Upper lobe of left lung (tissue), 4 donors: ENCODE measurements around the gene GNG11.

Experiments
- POLR2AphosphoS5 ChIP-seq, 2 donors: sonication (generic); formaldehyde crosslinking; IDR thresholded peaks; one replicate each; pipeline ENCODE4 v1.5.1; 2017; ENCODE audit warnings: antibody characterized with exemption in 2 of 2
- TF ChIP-seq, protein P1 (sequence below), 6 experiments: fragments of 450-650 bp in 4 of 6; fragments of 200-600 bp in 2 of 6; sonication (generic) in 2 of 6; IDR thresholded peaks; one replicate each; pipeline ENCODE4 v1.5.1; 2016 to 2019; ENCODE audit warnings: antibody characterized with exemption in 6 of 6

DNA sequence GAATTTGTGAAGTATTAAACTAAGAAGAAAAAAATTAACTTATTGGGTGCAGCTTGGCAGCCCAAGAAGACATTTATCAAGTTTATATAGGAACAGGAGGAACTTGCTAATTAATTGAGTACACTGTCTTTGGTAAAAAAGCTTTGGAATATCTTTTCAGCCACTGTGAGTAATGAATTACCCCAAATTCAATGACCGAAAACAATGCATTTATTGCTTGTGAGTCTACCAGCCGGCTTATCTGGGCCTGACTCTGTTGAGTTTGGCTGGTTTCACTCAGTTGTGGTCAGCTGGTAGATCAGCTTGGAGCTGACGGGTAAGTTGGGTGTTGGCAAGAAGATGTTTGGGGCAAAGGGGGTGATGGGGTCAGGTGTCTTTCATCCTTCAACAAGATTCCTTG is 11.6 kb downstream of the GNG11 start:
- TF ChIP-seq, protein P1, sequence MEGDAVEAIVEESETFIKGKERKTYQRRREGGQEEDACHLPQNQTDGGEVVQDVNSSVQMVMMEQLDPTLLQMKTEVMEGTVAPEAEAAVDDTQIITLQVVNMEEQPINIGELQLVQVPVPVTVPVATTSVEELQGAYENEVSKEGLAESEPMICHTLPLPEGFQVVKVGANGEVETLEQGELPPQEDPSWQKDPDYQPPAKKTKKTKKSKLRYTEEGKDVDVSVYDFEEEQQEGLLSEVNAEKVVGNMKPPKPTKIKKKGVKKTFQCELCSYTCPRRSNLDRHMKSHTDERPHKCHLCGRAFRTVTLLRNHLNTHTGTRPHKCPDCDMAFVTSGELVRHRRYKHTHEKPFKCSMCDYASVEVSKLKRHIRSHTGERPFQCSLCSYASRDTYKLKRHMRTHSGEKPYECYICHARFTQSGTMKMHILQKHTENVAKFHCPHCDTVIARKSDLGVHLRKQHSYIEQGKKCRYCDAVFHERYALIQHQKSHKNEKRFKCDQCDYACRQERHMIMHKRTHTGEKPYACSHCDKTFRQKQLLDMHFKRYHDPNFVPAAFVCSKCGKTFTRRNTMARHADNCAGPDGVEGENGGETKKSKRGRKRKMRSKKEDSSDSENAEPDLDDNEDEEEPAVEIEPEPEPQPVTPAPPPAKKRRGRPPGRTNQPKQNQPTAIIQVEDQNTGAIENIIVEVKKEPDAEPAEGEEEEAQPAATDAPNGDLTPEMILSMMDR (IDR thresholded peaks at IDR 0.05) = no peak
- no peak for TF ChIP-seq POLR2AphosphoS5 (IDR thresholded peaks at IDR 0.05)
